Cerebellar nuclear complex (tissue), 1 donor: ENCODE results near the gene BSND.

ENCODE experiments used
- DNase-seq, 2 experiments: peaks; one replicate each; lab custom pipeline; 2025; lab: John Stamatoyannopoulos, UW

The BSND gene

DNA sequence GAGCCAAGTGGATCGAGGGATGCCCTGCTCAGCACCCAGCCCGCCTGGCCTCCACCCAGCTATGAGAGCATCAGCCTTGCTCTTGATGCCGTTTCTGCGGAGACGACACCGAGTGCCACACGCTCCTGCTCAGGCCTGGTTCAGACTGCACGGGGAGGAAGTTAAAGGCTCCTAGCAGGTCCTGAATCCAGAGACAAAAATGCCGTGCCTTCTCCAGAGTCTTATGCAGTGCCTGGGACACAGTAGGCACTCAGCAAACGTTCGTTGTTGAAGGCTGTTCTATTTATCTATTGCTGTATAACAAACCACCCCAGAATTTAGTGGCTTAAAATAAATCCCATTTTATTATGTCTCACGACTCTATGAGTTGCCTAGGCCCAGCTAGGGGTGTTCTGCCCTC lies 6.8 kb upstream of the BSND start:
- no peak for DNase-seq

DNA sequence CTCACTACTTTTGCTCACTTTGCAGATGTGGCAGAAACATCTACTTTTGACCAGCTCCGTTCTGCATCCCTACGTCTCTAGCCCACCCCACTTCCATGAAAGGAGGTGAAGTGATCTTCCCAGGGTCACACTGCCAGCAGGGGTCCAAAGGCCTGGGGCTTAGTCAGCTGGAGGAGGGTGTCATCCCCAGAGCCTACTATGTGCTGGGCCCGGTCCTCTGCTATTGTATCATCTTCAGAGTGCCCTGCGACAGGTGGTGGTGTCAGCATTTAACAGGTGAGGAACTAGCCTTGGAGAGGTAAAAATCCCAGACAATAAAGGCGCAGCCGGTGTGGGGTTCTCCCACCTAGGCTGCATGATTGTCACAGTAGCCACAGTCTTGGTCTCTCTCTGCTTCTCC lies 5.6 kb upstream of the BSND start:
- no peak for DNase-seq

DNA sequence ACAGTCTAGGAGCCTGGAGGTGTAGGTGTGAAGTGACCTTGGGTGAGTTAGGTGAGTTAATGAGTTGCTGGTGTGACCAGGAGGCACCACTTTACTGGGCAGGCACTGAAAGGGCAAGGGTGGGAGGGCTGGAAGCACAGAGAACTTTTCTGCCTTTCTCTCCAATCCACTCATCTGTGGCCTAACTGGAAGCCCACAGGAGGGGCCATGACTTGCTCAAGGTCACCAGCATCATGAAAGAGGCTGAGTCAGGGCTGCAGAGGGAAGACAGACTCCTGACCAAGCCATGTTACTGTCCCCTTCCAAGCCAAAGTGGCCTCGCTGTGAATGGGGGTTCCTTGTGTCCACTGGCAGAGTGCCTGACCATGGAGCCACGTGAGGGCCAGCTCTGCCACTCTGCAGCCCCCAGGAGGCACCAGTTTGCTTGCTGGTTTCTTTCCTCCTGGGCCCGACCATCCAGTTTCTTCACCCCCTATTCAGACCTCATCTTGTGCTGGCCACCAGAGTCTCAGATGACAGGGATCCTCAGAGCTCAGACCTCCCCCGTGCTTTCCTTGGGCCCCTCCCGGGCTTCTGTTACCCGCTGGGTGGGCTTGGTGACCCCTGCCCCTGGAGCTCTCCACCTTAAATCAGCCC lies 4.3 kb upstream of the BSND start:
- DNase-seq = no peak

DNA sequence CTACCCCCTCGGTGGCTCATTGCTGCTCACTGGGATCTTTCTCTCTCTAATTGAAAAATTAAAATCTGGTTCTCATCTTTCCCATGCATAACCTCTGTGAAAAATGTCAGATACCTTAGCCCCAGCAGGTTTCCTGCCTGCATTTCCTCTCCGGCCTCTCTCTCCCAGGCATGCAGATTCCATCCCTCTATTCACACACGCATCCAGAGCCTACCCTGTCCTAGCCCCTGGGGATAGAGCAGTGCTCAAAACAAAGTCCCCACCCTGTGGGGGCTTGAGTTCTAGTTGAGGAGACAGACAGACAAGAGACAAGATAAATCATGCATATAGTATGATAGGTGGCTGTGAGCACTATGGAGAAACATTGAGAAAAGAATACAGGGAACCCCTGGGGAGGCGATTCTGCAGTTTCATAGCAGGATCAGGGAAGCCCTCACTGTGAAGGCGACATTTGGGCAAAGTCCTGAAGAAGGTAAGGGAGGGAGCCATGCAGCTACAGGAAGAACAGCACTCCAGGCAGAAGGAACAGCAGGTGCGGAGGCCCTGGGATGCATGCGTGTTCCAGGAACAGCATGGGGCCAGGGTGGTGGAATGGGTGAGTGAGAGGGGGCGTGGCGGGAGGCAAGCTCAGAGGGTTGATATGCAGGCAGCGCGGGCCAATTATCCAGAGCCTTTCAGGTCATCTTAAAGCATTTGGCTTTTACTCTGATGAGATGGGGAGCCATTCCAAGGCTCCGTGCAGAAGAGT lies 3.5 kb upstream of the BSND start:
- DNase-seq = no peak

DNA sequence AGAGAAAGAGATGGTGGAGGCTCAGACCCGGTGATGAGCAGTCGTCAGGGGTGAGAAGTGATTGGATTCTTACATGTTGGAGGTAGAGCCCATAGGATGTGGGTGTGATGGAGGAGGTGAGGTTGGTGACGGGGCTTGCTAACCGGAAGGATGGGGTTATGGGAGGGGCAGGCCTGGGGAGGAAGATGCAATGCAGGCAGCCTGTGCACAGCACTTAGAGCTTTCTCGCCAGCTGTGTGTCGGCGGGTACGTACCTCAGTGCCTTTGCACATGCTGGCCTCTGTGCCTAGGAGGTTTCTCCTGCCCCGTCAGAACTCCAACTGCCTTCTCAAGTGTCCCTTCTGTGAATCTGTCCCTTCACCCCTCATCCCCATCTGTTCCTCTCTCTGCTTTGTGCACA lies 2.9 kb upstream of the BSND start:
- no peak for DNase-seq

DNA sequence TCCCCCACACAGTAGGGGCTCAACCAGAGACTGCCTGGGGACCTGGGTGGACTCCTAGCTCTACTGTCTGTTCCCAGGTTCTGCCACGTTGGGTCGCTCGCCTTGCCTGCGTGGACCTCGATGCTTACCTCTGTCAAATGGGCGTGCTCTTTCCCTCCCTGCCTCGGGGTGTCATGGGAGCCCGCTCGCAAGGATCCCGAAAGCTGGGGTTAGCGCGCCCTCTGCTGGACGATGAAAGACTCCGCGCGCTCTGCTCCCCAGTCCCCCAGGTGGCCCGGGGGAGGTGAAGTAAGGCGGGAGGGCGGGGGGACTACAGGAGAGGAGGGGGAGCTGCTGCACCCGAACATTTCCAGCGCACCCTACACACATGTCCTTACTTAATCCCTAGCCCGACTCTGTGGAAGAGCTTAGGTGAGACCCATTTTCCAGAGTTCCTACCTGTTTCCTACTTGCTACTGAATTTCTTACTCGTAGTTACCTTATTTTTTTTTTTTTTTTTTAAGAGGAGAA lies 2.3 kb upstream of the BSND start:
- DNase-seq = peak in 1 of 2 experiments; percentile 17

DNA sequence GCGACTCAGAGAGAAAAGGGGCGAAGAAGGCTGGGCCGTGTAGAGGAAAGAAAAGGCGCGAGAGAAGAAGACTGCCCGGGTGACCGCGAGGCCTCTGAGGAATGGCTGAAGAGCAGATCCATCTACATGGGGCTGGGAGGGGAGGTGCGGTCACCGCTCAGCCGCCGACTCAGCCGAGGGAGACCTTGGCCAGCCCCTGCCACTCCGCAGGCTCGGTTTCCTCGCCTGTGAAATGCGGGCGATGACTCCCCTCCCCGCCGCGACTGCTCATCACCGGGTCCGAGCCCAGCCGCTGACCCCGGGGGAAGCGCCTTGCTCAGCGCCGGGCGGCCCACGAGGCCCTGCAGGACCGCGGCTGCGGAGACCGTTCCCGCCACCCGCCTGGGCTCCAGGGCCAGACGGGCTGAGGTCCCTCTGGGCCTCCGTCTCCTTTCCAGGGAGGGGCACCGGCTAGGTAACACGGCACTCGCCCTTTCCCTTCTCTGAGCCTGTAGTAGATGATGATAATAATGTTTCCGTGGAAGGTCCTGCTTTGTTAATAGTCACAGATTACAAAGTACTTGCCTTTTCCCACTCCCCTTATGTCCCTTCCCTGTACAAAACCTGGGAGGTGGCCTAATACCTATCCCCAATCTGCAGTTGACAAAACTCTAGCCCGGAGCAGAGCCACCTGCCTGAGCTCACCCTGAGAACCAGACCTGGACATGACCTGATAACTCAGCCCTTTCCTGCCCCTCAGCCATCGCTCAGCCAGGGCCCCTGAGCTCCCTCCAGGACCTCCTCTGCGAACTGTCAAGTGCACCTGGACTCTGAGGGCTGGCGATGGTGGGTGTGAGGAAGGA lies 1.6 kb upstream of the BSND start:
- no peak for DNase-seq

DNA sequence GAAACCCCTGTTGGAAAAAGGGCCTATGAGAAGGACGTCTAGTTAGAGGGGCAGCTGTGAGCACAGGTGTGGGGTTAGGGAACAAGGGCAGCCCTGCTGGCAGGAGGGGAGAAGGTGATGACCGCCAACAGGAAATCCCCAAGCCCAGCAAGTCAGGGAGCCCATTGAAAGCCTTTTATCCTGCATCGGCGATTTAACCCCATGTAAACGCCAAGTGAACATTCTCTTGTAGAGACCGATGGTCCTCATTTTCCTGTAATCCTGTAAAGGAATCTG lies 1.1 kb upstream of the BSND start:
- no peak for DNase-seq

DNA sequence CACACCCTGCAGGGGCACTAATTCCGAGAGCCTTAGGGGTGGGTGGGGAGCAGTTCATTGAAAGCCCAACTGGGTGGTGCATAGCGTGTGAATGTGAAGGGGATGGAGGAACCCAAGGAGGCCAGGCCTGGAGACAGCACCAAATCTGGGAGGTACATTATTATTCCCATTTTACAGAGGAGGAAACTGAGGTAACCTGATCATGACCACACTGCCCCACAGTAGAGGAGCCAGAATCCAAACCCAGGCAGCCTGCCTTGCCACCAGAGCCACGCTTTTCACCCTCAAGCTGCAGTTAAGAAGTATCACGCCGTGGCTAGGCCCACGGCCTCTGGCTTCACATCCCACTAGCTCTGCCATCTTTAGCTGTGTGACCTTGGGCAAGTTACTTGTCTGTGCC lies 633 bp upstream of the BSND start:
- DNase-seq = no peak

DNA sequence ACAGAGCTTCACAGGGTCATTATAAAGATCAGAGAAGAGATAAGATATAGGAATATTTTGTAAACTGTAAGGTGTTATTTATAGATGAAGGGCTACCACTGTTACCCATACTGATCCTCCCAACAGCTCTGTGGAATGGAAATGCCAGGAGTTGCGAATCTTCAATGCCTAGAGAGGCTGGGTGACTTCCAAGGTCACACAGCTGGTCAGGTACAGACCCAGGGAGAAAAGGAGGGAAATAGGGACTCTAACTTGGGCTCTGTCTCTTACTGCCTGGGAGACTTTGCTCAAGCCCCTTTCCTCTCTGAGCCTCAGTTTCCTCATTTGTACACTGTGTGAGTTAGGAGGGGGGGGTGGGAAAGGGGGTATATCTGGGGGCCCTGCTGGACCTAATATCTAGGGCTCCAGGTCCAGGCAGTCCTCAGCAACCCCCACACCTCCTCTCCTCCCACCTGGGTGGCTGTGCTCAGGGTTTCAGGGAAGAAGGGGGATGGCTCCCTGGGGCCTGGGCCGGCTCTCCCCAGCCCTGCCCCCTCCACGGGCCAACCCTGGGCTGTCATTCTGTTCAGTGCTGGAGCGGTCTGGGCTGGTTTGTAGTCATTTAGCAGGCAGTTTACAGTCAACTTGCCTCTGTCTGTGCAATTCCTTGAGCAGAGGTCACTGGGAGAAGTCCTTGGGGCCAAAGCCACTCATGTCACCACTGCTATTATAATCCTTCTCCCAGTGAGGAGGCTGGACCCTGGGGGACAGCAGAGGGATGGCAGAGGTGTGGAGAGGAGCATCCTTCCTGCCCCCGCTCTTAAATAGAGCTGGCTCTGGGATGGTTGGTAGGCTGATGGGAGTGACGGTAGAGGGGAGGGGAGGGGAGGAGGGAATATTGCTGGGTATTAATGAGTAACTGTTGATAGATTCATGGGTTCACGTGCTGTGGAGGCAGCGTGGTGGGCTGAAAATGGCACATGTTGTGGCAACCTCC lies 1.7 kb downstream of the BSND start:
- no peak for DNase-seq

DNA sequence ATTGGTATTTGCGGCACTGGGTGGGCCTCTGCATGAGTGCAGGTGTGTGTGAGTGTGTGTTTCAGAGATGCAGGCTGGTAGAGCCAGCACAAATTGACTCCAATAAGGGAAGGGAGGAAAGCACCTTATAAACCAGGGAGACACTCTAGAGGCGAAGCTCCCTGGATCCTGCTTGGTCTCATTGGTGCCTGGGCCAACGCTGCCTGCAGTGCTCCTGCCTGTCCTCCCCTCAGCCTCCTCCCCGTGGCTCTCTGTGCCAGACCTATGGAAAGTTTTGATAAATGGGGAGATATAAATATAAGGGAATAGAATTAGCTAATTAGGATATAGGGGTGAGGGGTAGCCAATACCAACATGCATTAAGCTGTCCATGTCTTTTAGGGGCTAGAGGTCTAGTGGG lies 2.6 kb downstream of the BSND start:
- DNase-seq = no peak

DNA sequence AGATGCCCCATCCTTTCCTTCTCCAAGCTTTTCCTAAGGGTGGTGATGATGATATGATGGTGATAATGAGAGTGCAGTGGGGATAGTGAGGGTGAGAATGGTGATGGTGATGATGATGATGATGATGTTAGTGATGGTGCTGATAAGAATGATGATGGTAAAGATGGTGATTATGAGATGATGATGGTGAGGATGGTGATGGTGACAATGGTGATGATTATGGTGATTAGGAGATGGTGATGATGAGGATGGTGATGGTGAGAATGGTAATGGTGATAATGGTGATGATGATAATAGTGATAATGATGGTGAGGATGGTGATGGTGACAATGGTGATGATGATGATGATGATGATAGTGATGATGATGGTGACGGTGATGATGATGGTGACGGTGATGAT lies 4.0 kb downstream of the BSND start:
- no peak for DNase-seq

DNA sequence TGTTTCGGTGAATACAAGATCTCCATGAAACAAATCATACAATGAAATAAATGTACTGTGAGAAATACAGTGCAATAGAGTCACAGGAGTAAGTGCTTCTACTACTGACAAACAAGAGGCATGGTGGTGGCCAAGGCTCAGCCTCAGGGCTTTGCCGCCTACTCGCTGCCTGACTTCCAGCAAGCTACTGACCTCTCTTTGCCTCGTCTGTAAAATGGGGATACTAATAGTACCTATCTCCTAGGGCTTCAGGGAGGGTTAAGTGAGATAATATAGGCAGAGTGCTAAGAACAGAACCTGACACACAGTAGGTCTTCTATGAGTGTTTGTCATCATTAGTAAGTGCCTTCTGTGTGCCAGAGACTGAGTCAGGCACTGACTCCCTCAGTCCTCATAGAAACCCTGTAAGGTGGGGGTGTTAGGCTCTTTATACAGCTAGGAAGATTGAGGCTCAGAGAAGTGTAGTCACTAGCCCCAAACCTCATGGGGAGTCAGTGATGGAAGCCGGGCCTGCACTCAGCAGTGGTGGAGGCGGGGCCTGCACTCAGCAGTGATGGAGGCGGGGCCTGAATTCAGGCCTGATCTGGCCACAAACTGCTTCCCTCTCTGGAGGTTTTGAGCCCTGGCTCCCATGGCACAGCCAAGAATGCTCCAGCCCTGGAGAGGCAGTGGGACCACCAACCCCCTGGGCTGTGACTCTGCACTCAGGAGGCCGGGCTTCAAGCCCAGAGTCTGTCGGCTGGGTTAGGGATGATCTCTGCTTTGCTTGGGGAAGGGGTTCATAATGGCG lies 6.8 kb downstream of the BSND start:
- no peak for DNase-seq

DNA sequence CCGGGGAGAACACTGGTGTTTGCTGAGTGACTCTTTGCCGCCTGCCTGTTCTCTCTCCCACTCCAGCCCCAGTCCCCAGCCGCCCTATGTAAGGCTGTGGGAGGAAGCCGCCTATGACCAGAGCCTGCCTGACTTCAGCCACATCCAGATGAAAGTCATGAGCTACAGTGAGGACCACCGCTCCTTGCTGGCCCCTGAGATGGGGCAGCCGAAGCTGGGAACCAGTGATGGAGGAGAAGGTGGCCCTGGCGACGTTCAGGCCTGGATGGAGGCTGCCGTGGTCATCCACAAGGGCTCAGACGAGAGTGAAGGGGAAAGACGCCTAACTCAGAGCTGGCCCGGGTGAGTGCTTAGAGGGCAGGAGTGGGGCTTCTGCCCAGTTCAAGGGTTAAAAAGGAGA lies 8.2 kb downstream of the BSND start:
- no peak for DNase-seq

DNA sequence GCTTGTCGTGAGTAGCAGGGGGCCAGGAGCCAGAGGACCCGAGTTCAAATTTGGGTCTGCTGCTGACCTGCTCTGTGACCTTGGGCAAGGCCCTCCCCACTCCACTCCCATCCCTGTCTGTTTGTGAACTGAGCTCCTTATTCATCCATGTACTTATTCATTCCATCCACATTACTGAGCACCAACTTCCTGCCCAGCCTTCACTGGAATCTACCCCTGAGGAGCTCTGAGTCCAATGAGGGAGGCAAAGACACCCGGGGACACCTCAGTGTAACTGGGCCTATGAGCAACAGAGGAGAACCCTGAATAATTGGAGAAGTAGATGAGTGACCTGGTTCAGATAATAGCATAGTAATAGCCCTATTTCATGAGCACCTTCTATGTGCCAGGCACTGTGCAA lies 8.9 kb downstream of the BSND start:
- DNase-seq = no peak

DNA sequence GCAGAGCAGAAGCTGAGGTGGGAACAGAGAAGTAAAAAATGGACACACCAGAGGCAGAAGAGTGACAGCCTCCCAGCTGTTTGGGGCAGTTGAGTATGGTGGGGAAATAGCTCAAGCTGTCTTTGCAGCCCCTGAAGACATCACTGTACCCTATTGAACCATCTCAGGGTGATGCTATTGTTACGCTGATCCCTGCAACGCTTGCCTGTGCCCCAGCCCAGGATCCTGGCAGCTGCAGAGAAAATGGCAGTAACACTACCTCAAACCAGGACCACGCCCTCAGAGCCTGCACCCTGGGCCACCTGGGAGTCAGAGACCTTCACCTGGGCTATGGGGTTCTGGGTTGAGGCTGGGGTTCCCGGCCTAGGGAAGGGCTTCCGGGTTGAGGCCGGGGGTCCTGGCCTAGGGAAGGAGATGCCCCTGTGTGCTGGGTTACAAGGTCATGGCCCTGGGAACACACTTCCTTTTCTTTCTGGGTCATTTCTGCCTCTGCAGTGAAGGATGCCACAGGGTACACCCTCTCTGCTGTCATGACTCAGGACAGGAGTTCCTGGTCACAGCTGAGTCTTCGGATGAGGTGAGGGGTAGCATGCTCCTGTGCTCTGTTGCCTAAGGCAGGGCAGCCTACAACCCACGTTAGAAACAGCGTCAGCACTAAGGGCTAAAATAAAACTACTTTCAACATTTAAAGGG lies 11.6 kb downstream of the BSND start:
- DNase-seq = no peak

DNA sequence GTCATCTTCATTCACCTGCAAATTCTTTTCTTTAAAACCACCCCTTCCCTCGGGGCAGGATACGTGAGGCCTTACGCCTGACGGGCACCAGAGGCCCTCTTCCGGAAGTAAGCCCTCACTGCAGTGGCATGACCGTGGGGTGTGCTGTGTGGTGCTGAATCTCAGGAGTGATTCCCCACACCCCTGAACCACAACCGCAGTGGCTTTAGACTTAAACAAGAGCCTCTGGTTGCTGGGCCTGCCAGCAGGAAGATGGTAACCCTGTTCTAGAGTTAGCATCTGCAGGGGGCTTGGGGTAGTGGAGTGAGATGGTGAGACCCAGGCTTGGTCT lies 12.1 kb downstream of the BSND start:
- no peak for DNase-seq

DNA sequence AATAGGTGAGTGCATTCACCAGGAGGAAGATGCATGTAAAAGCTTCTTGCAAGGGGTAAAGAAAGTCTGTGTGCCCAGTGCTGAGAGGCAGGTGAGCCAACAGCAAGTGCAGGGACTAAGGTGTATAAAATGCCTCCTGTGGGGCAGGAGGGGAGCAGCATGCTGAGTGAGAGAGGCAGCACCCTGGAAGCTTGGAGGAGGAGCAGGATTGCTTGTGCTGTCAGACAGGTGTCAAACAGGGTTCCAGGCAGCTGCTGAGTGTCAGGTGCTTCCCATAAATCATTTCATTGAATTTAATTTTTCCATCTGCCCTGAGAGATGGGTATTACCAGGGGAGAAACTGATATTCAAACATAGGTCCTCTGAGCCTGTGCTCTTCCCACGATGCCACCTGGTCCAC lies 13.9 kb downstream of the BSND start:
- no peak for DNase-seq

DNA sequence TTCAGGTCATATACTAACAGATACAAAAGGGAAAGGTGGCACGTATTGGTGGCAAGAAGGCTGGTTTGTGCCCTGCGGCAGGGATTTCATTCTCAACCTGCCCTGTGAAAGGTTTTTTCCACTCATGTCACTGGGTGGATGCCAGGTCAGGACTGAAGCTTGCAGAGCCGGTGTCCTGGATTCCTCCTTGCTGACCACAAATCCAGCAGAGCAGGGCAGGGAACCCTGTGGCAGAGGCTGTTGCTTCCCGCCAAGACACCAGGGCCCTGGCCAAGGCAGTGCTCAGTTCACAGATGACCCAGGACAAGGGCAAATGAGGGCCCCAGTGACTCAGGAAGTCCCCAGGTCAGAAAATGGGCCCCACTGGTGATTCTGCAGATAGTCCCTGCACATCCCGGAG lies 16.4 kb downstream of the BSND start:
- peak; percentile 68 to 75 for DNase-seq

DNA sequence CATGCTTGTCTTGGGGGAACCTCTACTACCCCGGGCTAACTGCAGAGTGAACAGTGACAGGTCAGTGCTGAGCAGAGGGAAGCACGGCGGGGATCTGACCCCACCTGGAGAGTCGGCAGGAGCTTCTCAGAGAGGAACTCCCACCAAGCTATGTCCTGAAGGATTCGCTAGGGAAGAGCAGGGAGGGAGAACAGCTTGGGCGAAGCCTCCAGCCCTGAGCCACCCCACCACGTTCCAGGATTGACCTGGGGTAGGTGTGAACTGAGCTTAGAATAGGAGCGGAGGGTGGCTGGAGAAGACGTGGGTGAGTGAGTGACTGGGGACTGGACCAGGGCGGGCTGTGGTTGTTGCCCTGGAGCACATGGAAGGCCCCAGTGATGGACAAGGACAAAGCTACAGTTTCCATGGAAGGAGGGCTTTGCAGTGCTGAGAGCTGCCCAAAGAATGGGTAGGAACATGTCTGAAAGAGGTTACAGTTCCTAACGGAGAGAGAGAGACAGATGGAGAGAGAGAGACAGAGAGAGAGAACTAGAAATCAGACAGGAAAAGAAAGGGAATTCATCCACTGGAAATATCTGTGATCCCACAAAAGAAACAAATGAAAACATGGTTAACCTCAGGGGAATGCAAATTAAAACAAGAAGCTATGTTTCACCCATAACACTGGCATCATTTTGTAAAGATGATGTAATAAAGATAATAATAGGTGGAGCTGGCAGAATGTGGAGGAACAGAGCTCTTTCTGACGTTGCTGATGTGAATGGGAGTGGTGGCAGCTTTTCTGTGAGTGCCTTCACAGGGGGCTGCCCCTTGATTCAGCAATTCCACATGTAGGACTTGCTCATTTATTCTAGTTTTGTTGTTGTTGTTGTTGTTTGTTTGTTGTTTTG lies 17.2 kb downstream of the BSND start:
- DNase-seq = no peak
